GM19397 (cell line): ENCODE measurements around the gene MEIKIN.

ENCODE experiments used
- ATAC-seq: cut with Tn5 transposase; IDR thresholded peaks from one replicate; pipeline ENCODE4 v1.9.1; 2021; ENCODE audit warnings: mild to moderate bottlenecking, moderate library complexity; ENCODE audit not compliant: unreplicated experiment

Gene MEIKIN

DNA sequence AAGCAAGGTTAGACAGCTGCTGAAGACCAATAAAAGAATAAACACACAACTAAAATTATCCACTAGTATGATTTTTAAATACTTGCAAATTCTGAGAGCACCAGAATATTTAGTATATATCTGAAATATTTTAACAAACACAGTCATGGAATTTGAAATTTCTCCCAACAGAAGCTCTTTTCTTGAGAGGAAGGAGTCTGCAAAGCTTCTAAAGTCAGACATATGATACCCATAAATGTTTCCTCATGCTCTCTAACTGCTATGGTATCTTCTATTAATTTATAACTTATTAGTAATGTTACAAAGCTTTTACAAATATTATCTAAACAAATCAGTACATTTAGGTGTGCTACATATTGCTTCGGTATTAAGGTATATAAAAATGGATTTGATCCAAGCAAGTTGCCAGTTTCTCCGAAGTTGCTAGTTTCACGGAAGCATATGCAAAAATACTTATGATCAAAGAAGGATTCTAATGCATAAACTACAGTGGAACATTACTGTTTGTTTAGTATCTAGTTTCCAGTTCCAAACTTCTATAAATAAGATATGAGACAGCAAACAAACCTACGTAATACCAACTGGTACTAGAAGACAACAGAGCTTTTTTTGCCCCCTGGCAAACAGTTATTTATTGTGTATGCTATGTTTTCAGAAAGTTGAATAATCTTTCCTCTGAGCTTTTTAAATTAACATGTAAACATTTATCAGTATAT, 170.7 kb downstream of the MEIKIN start:
- no peak for ATAC-seq

DNA sequence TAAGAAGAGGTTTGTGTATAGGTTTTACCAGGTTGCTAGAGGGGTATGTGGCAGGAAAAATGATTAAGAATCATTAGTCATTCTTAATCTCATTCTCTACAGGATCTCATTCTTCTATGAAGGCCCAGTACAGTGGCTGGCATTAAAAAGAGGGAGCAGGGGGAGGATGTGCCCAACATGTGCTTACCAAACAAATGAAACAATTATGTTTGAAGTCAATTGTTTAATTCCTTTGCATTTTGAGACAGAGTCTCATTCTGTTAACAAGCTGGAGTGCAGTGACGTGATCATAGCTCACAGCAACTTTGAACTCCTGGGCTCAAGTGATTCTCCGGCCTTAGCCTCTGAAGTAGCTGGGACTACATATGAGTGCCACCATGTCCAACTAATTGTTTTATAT, 171.7 kb downstream of the MEIKIN start:
- no peak for ATAC-seq

DNA sequence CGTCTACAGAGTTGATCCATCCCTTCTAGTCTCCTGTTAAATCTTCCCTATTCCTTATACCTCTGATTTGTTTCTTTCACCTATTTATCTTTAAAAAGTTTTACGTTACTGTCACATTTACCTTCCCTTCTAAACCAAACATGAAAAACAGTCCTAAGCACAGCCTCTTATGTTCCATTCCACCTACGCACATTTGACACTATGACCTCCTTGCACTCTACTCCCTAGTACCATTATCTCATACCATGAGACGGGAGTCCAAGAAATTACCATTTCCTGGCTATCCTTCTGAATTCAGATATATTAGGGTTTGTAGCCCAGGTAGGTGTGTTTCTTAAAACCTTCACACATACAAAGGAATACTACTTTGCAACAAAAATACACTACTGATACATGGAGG, 173.8 kb downstream of the MEIKIN start:
- no peak for ATAC-seq

DNA sequence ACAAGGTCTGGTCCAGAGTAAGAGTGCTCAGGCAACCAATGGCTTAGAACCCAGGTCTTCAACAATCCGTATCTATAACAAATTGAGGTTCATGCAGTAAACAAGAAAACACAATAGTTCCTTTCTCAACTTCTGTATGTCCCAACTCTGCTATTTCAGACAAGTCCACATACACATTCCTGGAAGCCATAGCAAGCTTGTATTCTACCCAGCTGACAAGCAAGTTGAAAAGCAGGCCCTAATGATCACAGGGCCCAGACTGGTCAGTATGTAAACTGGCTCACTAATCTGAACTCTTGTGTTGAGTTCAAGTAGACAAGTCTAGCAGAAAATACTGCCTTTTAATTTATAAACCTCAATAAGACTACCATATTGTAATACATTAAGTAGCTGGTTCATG, 175.5 kb downstream of the MEIKIN start:
- no peak for ATAC-seq

DNA sequence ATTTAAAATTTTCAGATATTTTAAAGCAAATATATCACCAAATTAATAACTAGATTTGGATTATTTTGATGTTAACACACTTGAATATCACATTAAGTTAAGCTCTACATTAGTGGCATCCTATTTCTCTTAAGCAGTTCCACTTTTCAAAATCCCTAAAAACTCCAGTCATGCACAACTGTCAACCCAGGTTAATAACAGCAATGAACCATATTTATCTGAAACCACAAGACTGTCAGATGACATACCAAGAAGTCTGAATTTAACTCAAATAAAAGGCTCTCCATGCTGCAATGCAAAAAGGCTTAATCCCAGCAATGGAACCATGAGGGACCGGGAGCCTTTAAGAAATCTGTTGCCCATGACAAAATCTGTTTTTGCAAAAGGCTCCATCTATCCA, 176.1 kb downstream of the MEIKIN start:
- ATAC-seq: no peak

DNA sequence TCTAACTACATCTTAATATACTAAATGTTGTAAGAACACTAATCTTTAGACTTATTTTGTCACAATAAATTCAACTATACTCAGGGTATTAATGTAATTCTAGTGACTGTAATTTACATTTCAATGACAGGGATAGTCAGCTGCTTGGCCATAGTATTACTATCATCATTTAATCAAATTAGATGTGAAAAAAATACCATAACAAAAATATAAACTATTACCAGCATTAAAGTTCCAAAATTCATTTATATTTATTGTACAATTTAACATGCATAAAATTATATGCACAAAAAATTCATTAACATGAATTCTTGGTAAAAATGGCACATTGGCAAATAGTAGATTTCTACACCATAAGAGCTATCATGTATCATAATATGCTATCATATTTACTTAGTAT, 177.6 kb downstream of the MEIKIN start:
- ATAC-seq: no peak

DNA sequence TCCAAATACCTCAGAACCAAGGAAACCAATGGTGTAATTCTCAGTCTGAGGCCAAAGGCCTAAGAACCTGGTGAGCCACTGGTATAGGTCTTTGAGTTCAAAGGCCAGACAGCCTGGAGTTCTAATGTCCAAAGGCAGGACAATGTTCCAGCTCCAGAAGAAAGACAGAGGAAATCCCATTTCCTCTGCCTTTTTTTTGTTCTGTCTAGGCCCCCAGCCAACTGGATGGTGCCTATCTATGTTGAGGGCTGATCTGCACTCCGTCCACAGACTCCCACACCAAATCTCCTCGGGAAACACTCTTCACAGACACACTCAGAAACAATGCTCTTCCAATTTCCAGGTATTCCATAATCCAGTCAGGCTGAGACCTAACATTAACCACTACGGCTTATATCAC, 178.8 kb downstream of the MEIKIN start:
- ATAC-seq: no peak

DNA sequence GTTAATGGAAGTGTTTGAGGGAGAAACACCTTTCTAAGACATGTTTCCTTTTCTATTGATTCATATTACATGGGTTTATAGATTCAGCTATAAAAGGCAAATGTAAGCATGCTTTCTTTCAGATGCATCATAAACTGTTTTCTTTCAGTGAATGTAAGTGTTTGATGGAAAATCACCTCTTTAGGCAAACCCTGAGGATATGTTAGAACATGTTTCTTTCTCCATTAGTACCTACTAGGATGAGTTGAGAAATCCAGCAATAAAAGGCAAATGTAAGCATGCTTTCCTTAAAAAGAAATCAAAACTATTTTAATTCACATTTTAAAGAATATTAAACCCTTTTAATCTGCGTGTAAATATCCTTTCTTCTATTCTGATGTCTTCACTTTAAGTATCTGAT, 180.2 kb downstream of the MEIKIN start:
- ATAC-seq: no peak

DNA sequence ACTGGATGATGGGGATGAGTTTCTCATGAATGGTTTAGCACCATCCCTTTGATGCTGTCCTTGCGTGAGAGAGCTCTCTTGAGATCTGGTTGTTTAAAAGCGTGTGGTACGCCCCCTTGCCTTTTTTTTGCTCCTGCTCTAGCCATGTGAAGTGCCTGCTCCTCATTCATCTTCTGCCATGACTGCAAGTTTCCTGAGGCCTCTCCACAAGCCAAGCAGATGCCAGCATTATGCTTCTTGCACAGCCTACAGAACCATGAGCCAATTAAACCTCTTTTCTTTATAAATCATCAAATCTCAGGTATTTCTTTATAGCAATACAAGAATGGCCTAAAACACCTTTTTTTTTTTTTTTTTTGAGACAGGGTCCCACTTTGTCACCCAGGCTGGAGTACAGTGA, 181.5 kb downstream of the MEIKIN start:
- ATAC-seq: no peak

DNA sequence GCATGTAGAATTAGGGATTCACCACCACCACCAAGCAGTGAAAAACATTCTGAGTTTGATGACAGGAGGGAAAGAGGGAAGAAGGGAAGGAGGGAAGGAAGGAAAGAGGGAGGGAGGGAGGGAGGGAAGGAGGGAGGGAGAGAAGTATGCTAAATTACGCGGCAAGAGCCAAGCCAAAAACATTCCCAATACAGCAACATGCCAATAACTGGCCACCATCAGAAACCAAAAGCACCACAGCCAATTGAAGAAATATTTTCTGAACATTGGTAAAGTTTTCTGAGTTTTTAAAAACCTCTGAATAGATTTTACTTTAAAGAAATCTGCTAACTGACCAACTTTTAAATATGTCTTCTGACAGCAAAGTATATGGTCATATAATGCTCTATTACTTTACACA, 184.7 kb downstream of the MEIKIN start:
- ATAC-seq: no peak

DNA sequence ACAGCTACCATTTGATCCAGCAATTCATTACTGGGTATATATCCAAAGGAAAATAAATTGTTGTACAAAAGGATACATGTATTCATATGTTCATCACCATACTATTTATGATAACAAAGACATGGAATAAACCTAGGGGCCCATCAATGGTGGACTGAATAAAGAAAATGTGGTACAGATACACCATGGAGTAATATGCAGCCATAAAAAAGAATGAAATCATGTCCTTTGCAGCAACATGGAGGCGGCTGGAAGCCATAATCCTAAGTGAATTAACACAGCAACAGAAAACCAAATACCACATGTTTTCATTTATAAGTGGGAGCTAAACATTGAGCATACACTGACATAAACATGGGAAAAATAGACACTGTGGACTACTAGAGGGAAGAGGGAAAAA, 185.8 kb downstream of the MEIKIN start:
- ATAC-seq: no peak

DNA sequence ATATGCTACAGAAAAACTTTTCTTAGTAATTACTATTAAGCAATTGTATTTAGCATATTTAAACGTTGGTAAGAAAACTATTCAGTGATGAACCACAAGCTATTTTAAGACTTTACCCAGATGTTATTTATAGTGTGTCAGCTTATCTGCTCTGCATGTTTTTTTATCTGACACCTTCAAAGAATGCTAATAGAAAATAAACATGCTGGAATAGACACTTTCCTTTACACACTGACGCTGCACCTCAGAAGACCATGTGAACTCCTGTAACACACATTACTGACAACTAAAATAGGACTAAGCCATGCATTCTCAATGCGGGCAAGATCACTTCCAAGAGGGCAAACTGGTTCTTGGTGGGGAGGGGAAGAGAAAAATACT, 187.0 kb downstream of the MEIKIN start:
- no peak for ATAC-seq

DNA sequence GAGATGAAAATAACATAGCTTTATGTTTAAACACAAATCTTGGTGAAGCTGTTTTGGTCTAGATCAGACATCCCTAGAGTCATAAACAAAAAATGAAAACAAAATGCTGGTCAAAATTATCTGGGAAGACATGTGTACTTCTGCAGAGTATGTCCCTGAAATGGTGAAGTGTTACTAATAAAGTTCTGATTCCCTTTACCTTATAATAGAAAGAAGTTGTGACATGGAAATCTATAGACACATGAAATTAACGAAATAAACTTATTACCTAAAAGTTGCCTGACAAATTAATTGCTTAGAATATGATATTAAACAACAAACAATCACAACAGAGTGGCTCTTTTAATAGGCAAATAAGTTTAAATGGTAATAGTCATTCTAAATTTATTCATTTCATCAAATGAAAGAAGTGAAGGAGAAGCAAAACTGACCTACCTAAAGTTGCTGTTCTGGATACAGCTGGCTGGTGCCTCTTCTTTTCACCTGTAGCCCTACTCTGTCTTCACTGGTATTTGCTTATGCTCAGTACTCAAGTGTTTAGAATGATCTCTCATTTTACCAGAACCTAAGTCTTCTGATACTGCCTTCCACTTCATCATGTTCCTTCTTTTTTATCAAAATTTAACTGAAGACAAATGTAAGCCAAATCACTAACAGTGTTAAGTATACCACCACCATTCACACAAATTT, 187.5 kb downstream of the MEIKIN start:
- ATAC-seq: no peak
